Left kidney (tissue), 2 donors: ENCODE results near the gene HDAC7. TPM values are rescaled to one million over a fixed set of nuclear protein-coding genes. Genes with fewer than 3 reads are reported as not detected.
A peak's percentile ranks its signal among the peaks of the same experiment; 100 is the strongest.

ENCODE experiments used
- DNase-seq: peaks from one replicate; pipeline ENCODE4 v3.0.0-alpha.2; 2013
- polyA plus RNA-seq: library from polyadenylated mRNA; unstranded; fragments of 120-200 nt; gene quantifications from one replicate; pipeline ENCODE4 v1.2.1, GENCODE V29; 2013; ENCODE audit not compliant: insufficient read length

The HDAC7 gene
- polyA plus RNA-seq, 1 donor, result 80.9 TPM

GRCh38 chr12:47767216-47767724 is 52.4 kb downstream of the HDAC7 start:
- no peak for DNase-seq

- no peak for DNase-seq
Observed at GRCh38 chr12:47766502-47767215, 53.0 kb downstream of the HDAC7 start.

GRCh38 chr12:47763481-47764346 is 56.0 kb downstream of the HDAC7 start:
- peak; percentile 51 for DNase-seq

- DNase-seq, result no peak
Observed at GRCh38 chr12:47762850-47763465, 56.7 kb downstream of the HDAC7 start.

GRCh38 chr12:47758834-47759690 is 60.6 kb downstream of the HDAC7 start, which contains the start of gene RAPGEF3:
TSS of gene RAPGEF3 (minus strand) at chr12:47758880. CDS start at chr12:47758556, 324 bp downstream.
- DNase-seq, result peak; percentile 73

GRCh38 chr12:47758584-47758833 is 61.2 kb downstream of the HDAC7 start:
- no peak for DNase-seq

GRCh38 chr12:47757840-47758583 is 61.7 kb downstream of the HDAC7 start:
- no peak for DNase-seq

GRCh38 chr12:47757364-47757839 is 62.3 kb downstream of the HDAC7 start:
- DNase-seq, result no peak

GRCh38 chr12:47755655-47756562 is 63.8 kb downstream of the HDAC7 start:
- no peak for DNase-seq

GRCh38 chr12:47754881-47755280 is 64.8 kb downstream of the HDAC7 start:
- no peak for DNase-seq

- no peak for DNase-seq
Observed at GRCh38 chr12:47754126-47754525, 65.6 kb downstream of the HDAC7 start.

- DNase-seq, result peak; percentile 37
Observed at GRCh38 chr12:47753021-47754001, 66.4 kb downstream of the HDAC7 start.

- no peak for DNase-seq
Observed at GRCh38 chr12:47752552-47752951, 67.2 kb downstream of the HDAC7 start.

- no peak for DNase-seq
Observed at GRCh38 chr12:47752121-47752520, 67.6 kb downstream of the HDAC7 start.

- no peak for DNase-seq
Observed at GRCh38 chr12:47751561-47751960, 68.1 kb downstream of the HDAC7 start.

GRCh38 chr12:47750916-47751470 is 68.7 kb downstream of the HDAC7 start:
- DNase-seq, result no peak

- no peak for DNase-seq
Observed at GRCh38 chr12:47750229-47750798, 69.4 kb downstream of the HDAC7 start.

GRCh38 chr12:47748899-47749298 is 70.8 kb downstream of the HDAC7 start:
- DNase-seq, result no peak
